HepG2 (cell line): ENCODE results near the gene MBTPS2. TPM values are rescaled to one million over a fixed set of nuclear protein-coding genes. Genes with fewer than 3 reads are reported as not detected.

ENCODE experiments used
- ATAC-seq: fragments of 200-7000 bp; cut with Tn5 transposase; 3 replicates; pipeline ENCODE4 v1.9.1; 2020; ENCODE audit warnings: mild to moderate bottlenecking, moderate library complexity
- BruUV-seq: library from RNA; stranded (reverse); fragments of 400-500 nt; replicated peaks from 2 replicates; lab custom pipeline; 2021; lab: Mats Ljungman, UMichigan
- CTCF ChIA-PET: fragments of 300-600 bp; formaldehyde crosslinking; extraction: SDS; loops from one replicate; lab custom pipeline; 2021; ENCODE audit warnings: low total read pairs, inconsistent platforms, low intra/inter-chr PET ratio; lab: Yijun Ruan, JAX
- POLR2A ChIA-PET: fragments of 350-600 bp; sonication (Branson Sonifier 250); formaldehyde crosslinking; loops from one replicate; lab custom pipeline; 2020; ENCODE audit warnings: antibody characterized with exemption, inconsistent platforms; lab: Yijun Ruan, JAX
- DNase-seq: peaks from one replicate; pipeline ENCODE4 v3.0.0-alpha.2; 2015; ENCODE audit warnings: low spot score
- FAIRE-seq: peaks from 3 replicates; lab custom pipeline; 2011; peaks lifted over from hg19 to GRCh38; lab: Jason Lieb, UNC
- H2AFZ ChIP-seq: one replicate; pipeline ENCODE4 v1.6.1; 2011; ENCODE audit warnings: low read length, inconsistent platforms
- H3K27ac ChIP-seq: fragments of 300-600 bp; 3 replicates; pipeline ENCODE4 v1.8.0; 2011; ENCODE audit warnings: mixed run types, mild to moderate bottlenecking, mixed read lengths, low read length, inconsistent platforms; ENCODE audit not compliant: insufficient read depth; ENCODE audit errors: extremely low read length
- H3K27me3 ChIP-seq, 2 experiments: fragments of 200-600 bp in 1 of 2; 2 replicates in 1 of 2; 3 replicates in 1 of 2; pipeline versions ENCODE4 v1.6.0 to v1.8.0; 2011; ENCODE audit warnings: low read length in 2 of 2, mild to moderate bottlenecking in 2 of 2, moderate library complexity in 2 of 2, inconsistent platforms in 1 of 2; ENCODE audit not compliant: insufficient read depth in 2 of 2, control insufficient read depth in 1 of 2
- H3K36me3 ChIP-seq, 2 experiments: fragments of 200-600 bp in 1 of 2; replicated peaks in 1 of 2; 2 replicates in 1 of 2; 3 replicates in 1 of 2; pipeline versions ENCODE4 v1.5.1 to v1.8.0; 2011; ENCODE audit warnings: low read length in 2 of 2, inconsistent platforms in 1 of 2; ENCODE audit not compliant: insufficient read depth in 2 of 2, control insufficient read depth in 1 of 2
- H3K4me1 ChIP-seq: 2 replicates; pipeline ENCODE4 v1.5.1; 2012; ENCODE audit warnings: low read length, inconsistent platforms; ENCODE audit not compliant: insufficient read depth
- H3K4me2 ChIP-seq: 2 replicates; pipeline ENCODE4 v1.6.0; 2011; ENCODE audit warnings: low read depth, low read length, inconsistent platforms
- H3K4me3 ChIP-seq, 3 experiments: fragments of 200-600 bp in 1 of 3; sonication (generic), shearing (Covaris generic) in 1 of 3; replicated peaks in 1 of 3; 2 replicates each; pipeline ENCODE4 v1.5.1; 2011 to 2016; ENCODE audit warnings: low read length in 3 of 3, inconsistent platforms in 2 of 3, low read depth in 2 of 3, mild to moderate bottlenecking in 2 of 3, control low read depth in 1 of 3, mixed read lengths in 1 of 3; ENCODE audit not compliant: insufficient read depth in 1 of 3
- H3K79me2 ChIP-seq: one replicate; pipeline ENCODE4 v1.6.1; 2011; ENCODE audit warnings: low read length, inconsistent platforms; ENCODE audit not compliant: insufficient read depth
- H3K9ac ChIP-seq: 2 replicates; pipeline ENCODE4 v1.6.0; 2011; ENCODE audit warnings: mild to moderate bottlenecking, low read depth, low read length, inconsistent platforms; ENCODE audit not compliant: insufficient read depth
- H3K9me3 ChIP-seq: 2 replicates; pipeline ENCODE4 v1.5.1; 2012; ENCODE audit warnings: mild to moderate bottlenecking, low read length
- H4K20me1 ChIP-seq: 2 replicates; pipeline ENCODE4 v1.6.0; 2011; ENCODE audit warnings: inconsistent platforms, mild to moderate bottlenecking, low read length, moderate library complexity; ENCODE audit not compliant: insufficient read depth
- BCL3 ChIP-seq: sonication (generic); formaldehyde crosslinking; IDR thresholded peaks from 2 replicates; pipeline ENCODE4 v1.5.1; 2020; ENCODE audit warnings: mild to moderate bottlenecking, missing genetic modification reagents, moderate library complexity
- EHMT2 ChIP-seq: fragments of 200-600 bp; sonication (generic); IDR thresholded peaks from 2 replicates; pipeline ENCODE4 v1.7.0; 2017; ENCODE audit warnings: antibody characterized with exemption, low read depth, low read length, borderline replicate concordance
- FOXP1 ChIP-seq, 2 experiments: fragments of 450-650 bp in 1 of 2; IDR thresholded peaks; 2 replicates each; pipeline ENCODE4 v1.6.1; 2017 to 2018; ENCODE audit warnings: antibody characterized with exemption in 1 of 2
- HNF4A ChIP-seq: sonication (generic); formaldehyde crosslinking; IDR thresholded peaks from 2 replicates; pipeline ENCODE4 v1.4.0; 2020; ENCODE audit warnings: missing genetic modification reagents
- LRRFIP1 ChIP-seq: sonication (generic); formaldehyde crosslinking; conservative IDR thresholded peaks from 2 replicates; pipeline ENCODE4 v1.4.0; 2020; ENCODE audit warnings: missing genetic modification reagents
- MEIS2 ChIP-seq: sonication (generic); formaldehyde crosslinking; IDR thresholded peaks from 2 replicates; pipeline ENCODE4 v1.9.0; 2021; ENCODE audit warnings: mild to moderate bottlenecking, missing genetic modification reagents
- SMARCC2 ChIP-seq: fragments of 450-650 bp; IDR thresholded peaks from 2 replicates; pipeline ENCODE4 v1.6.1; 2017; ENCODE audit warnings: antibody characterized with exemption, mild to moderate bottlenecking
- TFE3 ChIP-seq: IDR thresholded peaks from 2 replicates; pipeline ENCODE4 v1.6.1; 2016
- ZBTB20 ChIP-seq: sonication (generic); formaldehyde crosslinking; IDR thresholded peaks from 2 replicates; pipeline ENCODE4 v1.8.1; 2023; ENCODE audit warnings: missing genetic modification reagents, low read depth, mild to moderate bottlenecking, borderline replicate concordance
- ZMAT3 ChIP-seq: sonication (generic); formaldehyde crosslinking; conservative IDR thresholded peaks from 2 replicates; pipeline ENCODE4 v1.7.0; 2021; ENCODE audit warnings: missing genetic modification reagents
- ZNF138 ChIP-seq: sonication (generic); formaldehyde crosslinking; IDR thresholded peaks from 2 replicates; pipeline ENCODE4 v1.5.0; 2020; ENCODE audit warnings: mild to moderate bottlenecking, low read depth, missing genetic modification reagents
- ZNF296 ChIP-seq: sonication (generic); formaldehyde crosslinking; conservative IDR thresholded peaks from 2 replicates; pipeline ENCODE4 v1.5.0; 2020; ENCODE audit warnings: mild to moderate bottlenecking, missing genetic modification reagents
- ZNF546 ChIP-seq: sonication (generic); formaldehyde crosslinking; conservative IDR thresholded peaks from 2 replicates; pipeline ENCODE4 v1.8.1; 2023; ENCODE audit warnings: mild to moderate bottlenecking, missing genetic modification reagents
- ZNF547 ChIP-seq: sonication (generic); formaldehyde crosslinking; IDR thresholded peaks from 2 replicates; pipeline ENCODE4 v1.5.1; 2020; ENCODE audit warnings: mild to moderate bottlenecking, missing genetic modification reagents
- WGBS: methylation state at CpG from one replicate; pipeline ENCODE4 v1.1.6; 2017; ENCODE audit warnings: low lambda C conversion rate; 5-methylcytosine and 5-hydroxymethylcytosine counted together
- in situ Hi-C: cut with HindIII; loops from 2 replicates; pipeline ENCODE4 v1.10.0; 2017; ENCODE audit warnings: low pct_unique_long_range_greater_than_20kb; ENCODE audit not compliant: extremely low pct_ligation_motif_present
- intact Hi-C: fragments of 100-400 bp; cut with micrococcal nuclease; formaldehyde crosslinking; loops from one replicate; pipeline ENCODE4 v1.10.0; 2022; ENCODE audit not compliant: unreplicated experiment
- polyA plus RNA-seq, 8 experiments: library from polyadenylated mRNA; depleted of rRNA in 3 of 8; stranded (reverse) in 7 of 8; unstranded in 1 of 8; fragments of >200 nt; fragmentation: Illumina TruSeq in 4 of 8; extraction: Trizol in 4 of 8; gene quantifications; 2 replicates each; pipeline versions ENCODE4 v1.2.1 to v1.2.3, GENCODE V29; 2011 to 2016; ENCODE audit warnings: low read depth in 4 of 8, missing spikeins in 1 of 8, mixed read lengths in 1 of 8; ENCODE audit not compliant: insufficient read depth in 1 of 8
- total RNA-seq, 5 experiments: library from RNA; depleted of rRNA; stranded (reverse); fragments of >200 nt; fragmentation: Illumina TruSeq; extraction: Trizol; gene quantifications; 2 replicates each; pipeline ENCODE4 v1.2.3, GENCODE V29; 2016; ENCODE audit warnings: low read depth in 1 of 5
- TF ChIP-seq, protein P1 (sequence below): sonication (generic); formaldehyde crosslinking; IDR thresholded peaks from 2 replicates; pipeline ENCODE4 v1.8.0; 2022; ENCODE audit warnings: missing genetic modification reagents, low read depth, mild to moderate bottlenecking, borderline replicate concordance
- TF ChIP-seq, protein P2 (sequence below): sonication (generic); formaldehyde crosslinking; IDR thresholded peaks from 2 replicates; pipeline ENCODE4 v1.9.0; 2022; ENCODE audit warnings: low read depth, missing genetic modification reagents

Gene MBTPS2
- total and polyA plus RNA-seq, 2 of the 13 experiments (the other 11 are each of a cell fraction or from before 2014, with no cell fraction given) = 5.7 to 14.4 TPM

GRCh38 chrX:21911481-21911880, 72.1 kb downstream of the MBTPS2 start (continued):
- TF ChIP-seq, protein P1, sequence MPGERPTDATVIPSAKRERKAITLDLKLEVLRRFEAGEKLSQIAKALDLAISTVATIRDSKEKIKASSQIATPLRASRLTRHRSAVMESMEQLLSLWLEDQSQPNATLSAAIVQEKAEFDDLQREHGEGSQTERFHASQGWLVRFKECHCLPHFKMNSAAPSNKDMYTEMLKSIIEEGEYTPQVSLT (CRISPR knock-in tag) = no peak
- no peak for TF ChIP-seq FOXP1 (IDR thresholded peaks at IDR 0.05)
- no peak for TF ChIP-seq FOXP1 (CRISPR knock-in tag; IDR thresholded peaks at IDR 0.05)
- TF ChIP-seq SMARCC2 = no peak
- no peak for TF ChIP-seq HNF4A
- no peak for TF ChIP-seq EHMT2
- TF ChIP-seq, protein P2, sequence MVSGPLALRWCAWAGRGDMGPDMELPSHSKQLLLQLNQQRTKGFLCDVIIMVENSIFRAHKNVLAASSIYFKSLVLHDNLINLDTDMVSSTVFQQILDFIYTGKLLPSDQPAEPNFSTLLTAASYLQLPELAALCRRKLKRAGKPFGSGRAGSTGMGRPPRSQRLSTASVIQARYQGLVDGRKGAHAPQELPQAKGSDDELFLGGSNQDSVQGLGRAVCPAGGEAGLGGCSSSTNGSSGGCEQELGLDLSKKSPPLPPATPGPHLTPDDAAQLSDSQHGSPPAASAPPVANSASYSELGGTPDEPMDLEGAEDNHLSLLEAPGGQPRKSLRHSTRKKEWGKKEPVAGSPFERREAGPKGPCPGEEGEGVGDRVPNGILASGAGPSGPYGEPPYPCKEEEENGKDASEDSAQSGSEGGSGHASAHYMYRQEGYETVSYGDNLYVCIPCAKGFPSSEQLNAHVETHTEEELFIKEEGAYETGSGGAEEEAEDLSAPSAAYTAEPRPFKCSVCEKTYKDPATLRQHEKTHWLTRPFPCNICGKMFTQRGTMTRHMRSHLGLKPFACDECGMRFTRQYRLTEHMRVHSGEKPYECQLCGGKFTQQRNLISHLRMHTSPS = no peak
- TF ChIP-seq ZNF296 = no peak
- no peak for TF ChIP-seq LRRFIP1 (CRISPR knock-in tag)

DNA sequence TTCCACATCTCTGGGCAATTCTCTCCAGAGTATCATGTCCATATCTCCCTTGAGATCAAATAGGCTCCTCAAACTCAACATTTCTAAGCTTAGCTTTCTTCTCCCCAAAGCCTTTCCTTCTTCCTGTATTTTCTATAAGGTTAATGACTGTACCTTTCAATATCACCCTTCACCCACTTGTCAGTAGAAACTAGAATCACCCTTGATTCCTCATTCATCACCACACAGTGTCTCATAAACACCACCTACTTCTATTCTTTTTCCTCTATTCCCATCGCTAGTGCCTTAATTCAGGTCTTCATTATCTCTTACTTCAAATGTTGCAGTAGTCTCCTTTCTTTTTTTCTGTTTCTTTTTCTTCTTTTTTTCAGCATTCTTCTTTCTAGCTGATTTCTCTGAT, 72.8 kb downstream of the MBTPS2 start:
- H4K20me1 ChIP-seq = no peaks in the 10 kb centered on the region
- no peak overlapping the region for H3K4me3 ChIP-seq
- FAIRE-seq (no peak), ATAC-seq (no peak), DNase-seq (no peak)
- H3K79me2 ChIP-seq = no peaks in the 10 kb centered on the region
- no peaks in the 10 kb centered on the region for H3K9me3 ChIP-seq
- intact Hi-C loops (no loop called here), in situ Hi-C loops (no loop called here)
- POLR2A ChIA-PET = no interaction called here
- no TSS peak for BruUV-seq
- no peak overlapping the region for H2AFZ ChIP-seq
- no peak overlapping the region for H3K4me2 ChIP-seq
- CTCF ChIA-PET = no interaction called here
- WGBS = 92% methylated on average over 1 of the region's 1 CpG
- H3K27ac ChIP-seq = no peak overlapping the region
- H3K9ac ChIP-seq = no peak overlapping the region
- H3K36me3 ChIP-seq = no peaks in the 10 kb centered on the region
- H3K27me3 ChIP-seq = no peaks in the 10 kb centered on the region
- no peaks in the 10 kb centered on the region; the same call in 1 of the 2 replicates for H3K4me1 ChIP-seq
- TF ChIP-seq ZNF546 (CRISPR knock-in tag) = no peak
- TF ChIP-seq ZMAT3 (CRISPR knock-in tag) = no peak
- no peak for TF ChIP-seq TFE3 (CRISPR knock-in tag)
- TF ChIP-seq BCL3 (CRISPR knock-in tag) = no peak
- no peak for TF ChIP-seq MEIS2 (CRISPR knock-in tag)
- TF ChIP-seq ZNF547 (CRISPR knock-in tag) = no peak
- no peak for TF ChIP-seq ZNF138
- no peak for TF ChIP-seq ZBTB20
